ENCODE results near the gene UNKL.

Gene UNKL

GRCh38 chr16:1398826-1399581 lies 15.5 kb downstream of the UNKL start:
- no peak for FAIRE-seq

DNA sequence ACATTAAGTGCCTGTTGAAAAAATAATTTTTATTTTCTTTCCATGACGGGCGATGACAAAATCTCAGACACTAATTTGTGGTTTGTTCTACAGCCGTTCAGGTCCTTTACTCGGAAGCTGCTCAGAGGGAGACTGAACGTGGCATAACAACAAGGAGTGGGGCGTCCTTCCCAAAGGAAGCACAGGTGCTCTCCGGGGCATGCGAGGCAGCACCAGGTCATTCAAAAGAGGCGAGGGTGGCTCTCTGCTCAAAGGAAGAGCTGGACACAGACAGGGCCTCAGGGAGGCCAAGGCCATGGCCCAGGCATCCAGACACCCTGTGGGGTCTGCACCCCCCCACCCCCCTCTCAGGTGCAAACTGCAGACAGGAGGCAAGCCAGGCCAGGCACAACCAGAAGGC lies 16.2 kb downstream of the UNKL start:
- no peak for FAIRE-seq

DNA sequence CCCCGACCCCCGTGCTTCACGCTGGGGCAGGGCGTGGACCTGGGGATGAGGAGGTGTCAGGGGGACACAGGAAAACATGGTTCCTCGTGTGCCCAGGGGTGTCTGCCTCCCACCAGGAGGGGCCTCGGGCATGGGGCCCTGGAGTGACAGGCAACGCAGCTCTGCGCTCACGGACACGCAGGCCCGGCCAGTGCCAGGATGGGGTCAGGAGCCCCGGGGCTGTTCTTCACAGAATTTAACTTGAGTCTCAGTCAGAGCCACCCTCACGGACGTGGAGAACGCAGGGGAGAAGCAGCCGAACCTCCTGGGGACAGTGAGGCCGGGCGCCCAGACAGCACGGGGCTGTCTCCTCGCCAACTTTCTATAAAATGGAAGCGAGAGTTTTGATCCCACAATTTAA lies 16.7 kb downstream of the UNKL start:
- FAIRE-seq = no peak

DNA sequence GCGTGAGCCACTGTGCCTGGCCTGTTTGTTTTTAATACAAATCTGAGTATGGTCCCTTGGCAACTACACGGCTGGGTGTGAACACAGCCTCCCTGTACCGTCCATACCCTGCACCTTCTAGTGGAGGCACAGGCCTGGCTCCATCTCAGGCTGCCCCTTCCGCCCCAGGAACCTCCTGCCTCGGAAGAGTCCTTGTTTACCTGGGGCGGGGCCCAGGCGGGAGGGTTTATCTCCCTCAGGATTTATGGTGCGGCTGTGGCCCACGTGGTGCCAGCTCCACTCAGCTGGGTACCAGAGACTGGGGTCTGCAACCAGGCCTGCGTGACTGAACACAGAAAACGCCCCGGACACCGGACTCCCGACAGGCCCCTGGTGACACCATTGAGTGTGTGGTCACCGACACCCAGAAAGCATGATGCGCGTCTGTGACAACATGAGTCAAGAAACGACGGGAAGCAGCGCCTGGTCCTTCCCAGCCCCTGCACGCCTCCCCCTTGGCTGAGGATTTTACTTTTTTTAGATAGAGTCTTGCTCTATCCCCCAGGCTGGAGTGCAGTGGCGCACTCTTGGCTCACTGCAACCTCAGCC lies 19.0 kb downstream of the UNKL start:
- no peak for FAIRE-seq

- FAIRE-seq = no peak
Observed at GRCh38 chr16:1394367-1394951, 20.0 kb downstream of the UNKL start.

DNA sequence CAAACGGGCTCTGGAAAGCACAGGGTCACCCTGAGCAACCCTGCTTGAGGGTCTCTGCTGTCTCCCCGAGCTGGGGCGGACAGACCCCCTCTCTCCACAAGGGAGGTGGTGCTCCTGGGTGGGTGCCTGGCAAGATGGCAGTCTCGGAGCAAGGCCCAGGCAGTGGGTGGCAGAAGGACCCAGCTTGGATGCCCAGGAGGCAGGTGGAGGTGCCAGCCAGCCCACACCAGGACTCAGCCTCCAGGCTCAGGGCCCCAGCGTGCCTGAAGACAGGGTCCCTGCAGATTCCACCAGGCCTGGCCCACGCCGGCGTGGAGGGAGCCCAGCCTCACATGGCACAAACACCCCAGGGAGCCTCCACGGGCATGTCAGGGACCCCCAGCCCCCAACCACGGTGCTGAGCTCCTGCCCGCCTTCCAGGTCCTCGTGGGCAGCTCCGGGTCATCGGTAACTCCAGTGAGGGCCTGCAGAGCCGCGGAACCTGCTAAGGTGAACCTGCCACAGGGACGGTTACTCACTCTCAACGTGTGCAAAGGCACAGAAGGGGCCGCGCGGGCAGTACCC lies 20.8 kb downstream of the UNKL start:
- no peak for FAIRE-seq

DNA sequence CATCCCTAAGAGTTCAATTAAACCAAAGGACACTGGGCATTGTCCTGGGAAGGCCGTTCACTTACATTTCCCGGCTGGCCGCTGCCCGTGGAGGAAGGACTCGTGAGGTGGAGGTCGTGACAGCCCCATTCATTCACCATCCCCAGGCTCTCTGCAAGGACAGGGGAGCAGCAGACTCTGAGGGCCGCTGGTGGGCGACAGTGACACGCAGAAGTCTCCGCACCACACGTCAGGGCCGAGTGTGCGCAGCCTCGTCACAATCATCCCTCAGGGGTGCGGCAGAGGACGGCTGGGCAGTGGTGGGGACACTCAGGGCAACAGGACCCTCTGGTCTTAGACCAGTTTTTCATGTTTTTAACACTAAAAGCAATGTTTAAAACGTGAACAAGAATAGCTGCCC lies 21.7 kb downstream of the UNKL start:
- no peak for FAIRE-seq

DNA sequence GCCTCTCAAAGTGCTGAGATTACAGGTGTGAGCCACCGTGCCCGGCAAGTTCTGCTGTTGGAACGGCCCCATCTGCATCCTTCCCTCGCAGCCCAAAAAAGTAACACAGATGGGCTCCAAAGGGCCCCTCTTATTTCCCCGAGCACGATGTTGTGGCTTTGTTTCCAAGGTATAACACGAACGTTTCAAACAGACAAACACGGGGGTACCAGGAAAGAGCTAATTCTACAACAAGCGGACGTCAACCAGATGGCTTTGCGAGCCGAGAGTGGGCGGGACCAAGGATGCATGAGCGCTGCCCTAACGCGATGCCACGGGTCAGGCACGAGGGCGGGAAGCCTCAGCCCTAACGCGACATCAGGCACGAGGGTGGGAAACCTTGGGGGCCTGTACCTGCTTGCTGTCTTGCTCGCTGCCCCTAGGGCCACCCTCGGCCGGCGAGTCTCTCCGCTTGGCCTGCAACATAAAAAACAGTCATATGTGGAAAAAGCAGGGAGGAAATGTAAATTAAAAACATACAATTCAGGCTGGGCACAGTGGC lies 24.2 kb downstream of the UNKL start:
- FAIRE-seq = no peak

DNA sequence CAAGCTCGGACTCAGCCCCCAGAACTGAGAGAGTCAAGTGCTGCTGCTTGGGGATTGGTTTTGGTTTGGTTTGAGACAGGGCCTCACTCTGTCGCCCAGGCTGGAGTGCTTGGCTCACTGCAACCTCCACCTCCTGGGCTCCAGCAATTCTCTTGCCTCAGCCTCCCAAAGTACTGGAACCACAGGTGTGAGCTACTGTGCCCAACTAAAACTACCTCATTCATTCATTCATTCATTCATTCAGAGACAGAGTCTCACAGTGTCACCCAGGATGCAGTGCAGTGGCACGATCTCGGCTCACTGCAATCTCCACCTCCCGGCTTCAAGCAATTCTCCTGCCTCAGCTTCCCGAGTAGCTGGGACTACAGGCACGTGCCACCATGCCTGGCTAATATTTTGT lies 24.7 kb downstream of the UNKL start:
- FAIRE-seq = no peak

DNA sequence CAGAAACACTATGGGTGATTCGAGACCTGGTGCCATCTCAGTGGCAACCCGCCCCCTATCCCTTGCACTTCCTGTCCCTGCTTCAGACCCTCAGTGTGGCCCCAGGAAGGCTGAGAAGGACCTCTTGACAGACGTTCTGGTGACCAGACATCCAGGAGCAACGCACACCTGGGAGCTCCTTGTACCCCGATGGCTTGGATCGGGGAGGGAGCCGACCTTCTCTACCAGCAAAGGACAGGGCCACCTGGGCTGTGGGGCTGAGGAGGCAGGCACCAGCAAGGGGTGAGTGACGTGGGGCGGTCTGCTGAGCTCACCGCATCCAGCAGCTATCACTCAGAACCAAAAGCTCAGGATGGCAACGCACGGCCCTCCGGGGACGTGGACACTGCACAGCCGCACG lies 27.2 kb downstream of the UNKL start:
- no peak for FAIRE-seq

DNA sequence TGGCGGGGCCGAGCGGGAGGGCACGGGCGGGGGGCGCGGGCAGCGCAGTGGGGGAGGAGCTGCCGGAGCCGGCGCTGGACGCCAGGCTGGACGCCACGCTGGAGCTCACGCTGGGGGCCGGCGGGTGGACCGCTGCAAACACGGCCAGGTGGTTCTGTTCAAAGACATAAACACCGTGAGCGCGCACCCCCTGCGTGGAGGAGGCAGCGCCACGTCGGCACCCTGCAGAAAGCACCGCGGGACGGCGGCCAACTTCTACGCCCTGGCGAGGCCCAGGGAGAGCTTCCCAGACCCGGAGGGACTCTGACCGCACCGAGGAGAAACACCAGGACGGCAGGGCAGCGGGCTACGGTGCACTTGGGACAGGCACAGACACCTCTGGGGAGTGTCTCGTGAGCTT lies 29.3 kb downstream of the UNKL start:
- no peak for FAIRE-seq

DNA sequence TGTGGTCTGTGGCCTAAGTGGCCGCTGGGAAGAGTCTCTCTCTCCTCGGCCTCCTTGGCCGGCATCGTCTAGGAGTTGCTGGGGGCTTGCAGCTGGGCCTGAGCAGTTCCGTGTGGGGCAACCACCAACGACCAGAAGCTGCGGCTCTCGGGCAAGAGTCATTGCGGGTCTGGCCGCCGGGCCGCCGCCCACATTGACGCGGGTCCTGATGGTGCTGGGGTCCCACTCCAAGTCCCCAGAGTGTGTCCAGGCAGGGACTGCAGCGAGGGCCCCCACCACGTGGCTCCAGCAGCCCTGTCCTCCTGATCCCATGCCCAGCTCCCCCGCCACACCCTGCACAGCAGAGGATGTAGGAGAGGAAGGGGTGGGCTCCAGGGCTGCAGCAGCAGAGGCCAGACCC lies 30.9 kb downstream of the UNKL start:
- FAIRE-seq = no peak

DNA sequence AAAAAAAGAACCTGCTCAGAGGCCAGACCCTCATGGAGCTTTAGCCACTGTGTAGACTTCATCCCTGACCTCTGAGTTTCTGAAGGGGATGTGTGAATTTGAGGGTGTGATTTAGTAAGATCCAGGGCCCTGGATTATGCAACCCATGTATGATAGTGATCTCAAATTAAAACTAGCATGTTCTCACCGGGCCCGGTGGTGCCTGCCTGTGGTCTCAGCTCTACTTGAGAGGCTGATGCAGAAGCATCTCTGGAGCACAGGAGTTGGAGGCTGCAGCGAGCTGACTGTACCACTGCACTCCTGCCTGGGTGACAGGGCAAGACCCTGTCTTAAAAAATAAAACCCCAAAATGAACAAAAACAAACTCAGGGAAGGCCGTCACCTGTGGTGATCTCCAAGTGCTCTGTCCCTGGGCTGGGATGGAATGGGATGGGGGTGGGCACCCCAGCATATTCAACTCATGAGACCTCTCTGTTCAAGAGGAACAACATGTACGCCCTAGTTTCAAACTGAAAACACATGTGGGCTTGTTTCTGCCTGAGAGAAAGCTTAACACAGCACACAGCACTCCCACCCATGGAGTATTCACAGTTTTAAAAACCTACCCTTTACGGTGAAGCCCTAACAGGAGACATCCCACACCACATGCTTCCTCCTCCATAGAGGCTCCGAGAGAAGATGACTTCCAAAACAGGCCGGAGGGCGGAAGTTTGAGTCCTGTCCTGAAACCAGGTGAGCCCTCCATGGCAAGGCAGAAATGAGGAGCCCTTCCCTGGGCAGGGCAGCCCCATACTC lies 32.7 kb downstream of the UNKL start:
- FAIRE-seq = no peak

DNA sequence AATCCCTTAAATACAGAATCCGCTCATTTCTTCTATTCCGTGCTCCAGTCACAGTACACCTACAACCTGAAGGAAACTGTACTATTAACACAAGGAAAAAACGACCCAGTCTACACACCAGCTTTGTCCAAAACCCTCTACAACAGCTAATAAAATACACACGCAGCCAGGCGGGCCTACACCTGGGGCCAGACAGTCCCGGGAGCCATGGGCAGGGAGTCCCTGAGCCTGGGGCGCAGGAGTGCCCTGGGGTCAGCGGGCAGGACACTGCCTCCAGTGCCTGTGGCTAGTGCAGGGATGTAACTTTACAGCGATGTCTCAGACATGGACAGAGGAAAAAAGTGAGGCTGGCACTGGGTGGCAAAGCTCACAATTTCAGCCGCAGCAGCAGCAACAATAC lies 34.3 kb downstream of the UNKL start:
- no peak for FAIRE-seq

DNA sequence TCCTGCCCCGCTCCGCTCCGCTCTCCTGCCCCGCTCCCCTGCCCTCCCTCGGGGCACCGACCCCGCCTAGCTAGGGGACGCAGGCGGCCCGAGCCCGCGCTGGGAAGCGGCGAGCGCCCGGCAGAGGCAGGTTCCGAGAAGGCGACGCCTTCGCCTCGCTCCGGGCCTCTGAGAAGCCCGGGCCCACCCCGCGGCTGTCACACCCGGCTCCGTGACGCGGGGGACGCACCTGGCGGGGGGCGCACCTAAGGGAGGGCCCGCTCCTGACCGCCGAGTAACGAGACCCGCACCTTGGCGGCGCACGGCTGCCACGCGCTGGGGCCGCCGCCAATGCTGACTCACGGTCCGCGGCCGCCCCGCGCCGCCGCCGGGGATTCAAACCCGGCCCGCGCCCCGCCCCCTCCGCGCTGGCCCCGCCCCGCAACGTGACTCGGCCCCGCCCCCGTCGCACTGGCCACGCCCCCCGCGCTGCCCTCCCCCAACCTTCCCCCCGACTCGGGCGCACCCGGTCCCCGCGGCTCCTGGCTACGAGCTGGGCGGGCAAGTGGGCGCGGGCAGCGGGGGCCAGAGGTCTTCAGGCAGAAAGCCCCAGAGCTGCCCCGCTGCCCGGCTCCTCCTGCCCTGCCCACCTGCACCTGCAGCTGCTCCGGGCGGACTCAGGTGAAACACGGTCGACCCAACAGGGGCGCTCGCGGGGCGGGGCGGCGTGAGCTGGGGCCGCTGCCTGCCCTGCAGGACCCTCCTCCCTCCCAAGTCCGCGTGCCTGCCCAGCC lies 35.0 kb downstream of the UNKL start:
- FAIRE-seq = no peak

- FAIRE-seq = no peak
Observed at GRCh38 chr16:1378804-1379303, 35.6 kb downstream of the UNKL start.

DNA sequence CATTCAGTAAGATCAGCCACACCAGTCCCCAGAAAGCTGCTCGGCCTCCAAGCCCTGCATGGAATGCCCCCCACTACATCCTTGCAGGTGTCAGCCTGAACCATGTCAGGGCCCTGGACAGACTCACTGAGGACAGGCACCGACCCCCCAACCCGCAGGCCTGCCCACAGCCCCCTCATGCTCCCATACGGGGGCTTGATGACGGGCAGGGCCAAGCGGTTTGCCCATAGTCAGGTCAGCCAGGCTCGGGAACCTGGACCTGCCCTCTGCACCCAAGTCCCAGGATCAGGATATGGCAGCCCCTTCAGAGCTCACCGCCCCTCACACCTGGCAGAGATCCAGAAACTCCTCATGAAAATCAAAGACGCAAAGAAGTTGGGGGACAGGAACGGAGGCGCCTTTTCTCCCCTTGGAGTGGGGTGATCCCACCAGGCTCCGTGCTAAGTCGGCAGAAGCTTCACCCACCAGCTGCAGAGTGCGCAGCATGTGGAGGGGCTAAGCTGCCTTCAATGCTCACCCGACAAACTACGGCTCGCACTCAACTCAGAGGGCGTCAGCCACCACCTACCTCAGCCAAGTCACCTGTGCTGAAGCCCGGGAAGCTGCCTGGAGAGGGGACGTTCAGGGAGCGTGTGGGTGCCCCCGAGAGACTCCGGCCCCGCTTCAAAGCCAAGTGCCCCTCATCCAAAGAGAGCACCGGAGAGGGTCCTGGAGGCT lies 36.3 kb downstream of the UNKL start:
- FAIRE-seq = no peak

GRCh38 chr16:1377406-1378010 lies 37.0 kb downstream of the UNKL start:
- no peak for FAIRE-seq

DNA sequence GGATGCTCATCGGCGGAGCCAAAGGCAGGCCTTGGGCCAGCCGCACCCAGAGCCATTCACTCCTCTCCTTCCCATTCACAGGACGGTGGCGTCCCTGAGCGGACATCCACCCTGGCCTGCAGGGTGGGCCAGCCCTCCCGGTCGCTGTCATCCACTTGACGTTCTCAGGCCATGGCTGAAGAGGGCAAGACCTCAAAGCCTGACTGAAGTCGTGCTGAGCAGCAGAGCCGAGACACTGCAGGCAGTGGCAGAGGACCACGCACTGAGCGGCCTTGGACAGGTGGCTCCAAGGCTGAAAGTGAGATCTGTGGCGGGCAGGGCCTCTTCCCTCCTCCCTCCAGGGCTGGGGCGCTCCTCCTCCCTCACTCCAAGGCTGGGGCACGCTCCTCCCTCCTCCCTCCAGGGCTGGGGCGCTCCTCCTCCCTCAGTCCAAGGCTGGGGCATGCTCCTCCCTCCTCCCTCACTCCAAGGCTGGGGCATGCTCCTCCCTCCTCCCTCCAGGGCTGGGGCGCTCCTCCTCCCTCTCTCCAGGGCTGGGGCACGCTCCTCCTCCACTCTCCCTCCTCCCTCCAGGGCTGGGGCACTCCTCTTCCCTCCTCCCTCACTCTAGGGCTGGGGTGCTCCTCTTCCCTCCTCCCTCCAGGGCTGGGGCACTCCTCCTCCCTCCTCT lies 38.6 kb downstream of the UNKL start:
- no peak for FAIRE-seq

GRCh38 chr16:1375298-1375640 lies 39.2 kb downstream of the UNKL start:
- no peak for FAIRE-seq

Measured in colon (tissue), 2 donors.